ENCODE data around the gene SKAP2. TPM values are rescaled to one million over a fixed set of nuclear protein-coding genes. Genes with fewer than 3 reads are reported as not detected.

SKAP2 gene
- total and polyA plus RNA-seq, 7 donors, result 13.0 to 34.2 (median 19.3) TPM

DNA sequence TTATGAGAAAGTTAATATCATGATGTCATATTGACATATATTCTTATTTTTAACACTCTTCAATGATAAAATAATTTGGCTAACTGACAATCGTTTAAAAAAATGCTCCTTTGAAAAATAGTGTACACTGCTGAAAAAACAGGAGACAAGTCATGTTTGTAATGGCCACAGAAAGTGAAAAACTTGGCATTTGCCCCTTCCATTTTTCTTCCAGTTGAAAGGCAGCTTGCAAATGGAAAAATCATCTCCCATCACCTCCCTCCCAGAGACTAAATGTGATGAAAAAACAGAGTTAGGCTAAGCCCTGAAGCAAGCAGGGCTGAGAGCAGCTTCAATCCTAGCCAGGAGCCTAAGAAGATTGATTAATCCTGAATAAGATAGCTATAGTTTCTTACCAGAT, 160.4 kb downstream of the SKAP2 start:
- Histone ChIP-seq H3K27me3 (no peaks in the 10 kb centered on the region), H3K4me1 (peaks cover 0 to 25% (median 24%) of the 10 kb centered on the region in 4 donors), H3K27ac (peak overlapping the region in 1 of 4 donors; percentile 25), H3K36me3 (no peaks in the 10 kb centered on the region), H3K9me3 (no peaks in the 10 kb centered on the region), H3K4me3 (no peak overlapping the region)
- TF ChIP-seq CTCF (IDR thresholded peaks at IDR 0.05) (no peak), POLR2A (IDR thresholded peaks at IDR 0.05) (no peak), POLR2AphosphoS5 (IDR thresholded peaks at IDR 0.05) (no peak), EP300 (IDR thresholded peaks at IDR 0.05) (no peak)
- 85 to 94% methylated on average over 1 of the region's 1 CpG for WGBS, 2 donors
- intact Hi-C loops (cut with DNase I), result no loop called here
- DNase-seq, result no peak

- Histone ChIP-seq H3K36me3 (no peaks in the 10 kb centered on the region), H3K4me3 (no peak overlapping the region), H3K9me3 (no peaks in the 10 kb centered on the region), H3K27me3 (no peaks in the 10 kb centered on the region), H3K4me1 (peaks cover 0 to 20% (median 19%) of the 10 kb centered on the region in 4 donors), H3K27ac (no peak overlapping the region)
- intact Hi-C loops (cut with DNase I), result no loop called here
- no peak for TF ChIP-seq EP300 (IDR thresholded peaks at IDR 0.05)
- TF ChIP-seq POLR2AphosphoS5 (IDR thresholded peaks at IDR 0.05), result no peak
- TF ChIP-seq CTCF (IDR thresholded peaks at IDR 0.05), result no peak
- no peak for TF ChIP-seq POLR2A (IDR thresholded peaks at IDR 0.05)
- DNase-seq, result no peak
Observed at GRCh38 chr7:26700893-26701292, 163.5 kb downstream of the SKAP2 start.

DNA sequence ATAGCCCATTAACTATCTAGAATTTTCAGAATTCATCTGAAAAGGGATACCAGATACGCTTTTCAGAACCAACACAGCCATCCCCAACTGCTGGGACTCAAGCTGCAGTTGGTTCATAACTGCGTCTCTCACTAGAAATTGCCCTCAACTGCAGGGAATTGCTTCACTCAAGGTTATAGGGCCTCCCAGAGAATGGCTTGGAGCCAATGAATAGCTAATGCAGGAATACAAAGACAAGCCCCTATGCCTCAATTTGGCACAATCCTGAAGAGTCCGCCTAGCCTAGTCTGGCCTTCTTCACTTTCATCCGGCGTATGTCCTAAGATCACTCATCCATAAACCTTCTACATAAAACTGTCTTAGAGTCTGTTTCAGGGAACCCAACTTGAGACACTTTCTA, 164.0 kb downstream of the SKAP2 start:
- no peaks in the 10 kb centered on the region for H3K9me3 ChIP-seq
- intact Hi-C loops (cut with DNase I), result no loop called here
- WGBS, 2 donors, result 35 to 81% methylated on average over 5 of the region's 5 CpGs
- H3K27me3 ChIP-seq, result no peaks in the 10 kb centered on the region
- no peak overlapping the region for H3K27ac ChIP-seq
- no peak for DNase-seq
- no peak overlapping the region for H3K4me3 ChIP-seq
- peaks cover 0 to 15% (median 13%) of the 10 kb centered on the region in 4 donors for H3K4me1 ChIP-seq
- H3K36me3 ChIP-seq, result no peaks in the 10 kb centered on the region
- TF ChIP-seq CTCF (IDR thresholded peaks at IDR 0.05), result no peak
- no peak for TF ChIP-seq POLR2AphosphoS5 (IDR thresholded peaks at IDR 0.05)
- no peak for TF ChIP-seq POLR2A (IDR thresholded peaks at IDR 0.05)
- TF ChIP-seq EP300 (IDR thresholded peaks at IDR 0.05), result no peak

GRCh38 chr7:26699766-26700165, 164.6 kb downstream of the SKAP2 start:
- WGBS, 2 donors, result 23 to 71% methylated on average over 1 of the region's 1 CpG
- no peak overlapping the region for H3K4me3 ChIP-seq
- no peak overlapping the region for H3K27ac ChIP-seq
- no peaks in the 10 kb centered on the region for H3K36me3 ChIP-seq
- TF ChIP-seq POLR2AphosphoS5 (IDR thresholded peaks at IDR 0.05), result no peak
- TF ChIP-seq POLR2A (IDR thresholded peaks at IDR 0.05), result no peak
- no peak for TF ChIP-seq CTCF (IDR thresholded peaks at IDR 0.05)
- no peak for TF ChIP-seq EP300 (IDR thresholded peaks at IDR 0.05)
- intact Hi-C loops (cut with DNase I), result no loop called here
- H3K9me3 ChIP-seq, result no peaks in the 10 kb centered on the region
- no peak for DNase-seq
- peaks cover 0 to 9% (median 7%) of the 10 kb centered on the region in 4 donors for H3K4me1 ChIP-seq
- H3K27me3 ChIP-seq, result no peaks in the 10 kb centered on the region

DNA sequence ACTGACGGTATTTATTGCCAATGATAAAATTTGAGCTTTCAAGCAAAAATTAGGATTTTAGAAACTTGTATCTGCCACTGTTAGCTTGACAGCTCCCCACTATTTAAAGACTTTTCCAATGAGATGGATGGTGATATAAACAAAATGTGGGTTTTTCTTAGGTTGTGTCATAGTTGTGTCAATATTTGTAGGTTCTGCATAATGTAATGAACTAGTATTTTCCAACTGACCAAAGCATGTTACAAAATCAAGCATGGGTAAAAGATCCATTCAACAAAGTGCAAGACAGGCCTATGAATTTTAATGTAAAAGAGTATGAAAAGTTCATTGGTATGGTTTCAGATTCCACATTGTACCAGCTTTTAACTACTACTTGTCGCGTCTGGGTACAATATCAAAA, 165.6 kb downstream of the SKAP2 start:
- no peak overlapping the region for H3K27ac ChIP-seq
- WGBS, 2 donors, result 53 to 80% methylated on average over 3 of the region's 3 CpGs
- DNase-seq, result no peak
- H3K4me1 ChIP-seq, result no peaks in the 10 kb centered on the region
- H3K27me3 ChIP-seq, result no peaks in the 10 kb centered on the region
- H3K4me3 ChIP-seq, result no peak overlapping the region
- intact Hi-C loops (cut with DNase I), result no loop called here
- no peaks in the 10 kb centered on the region for H3K36me3 ChIP-seq
- no peaks in the 10 kb centered on the region for H3K9me3 ChIP-seq
- TF ChIP-seq CTCF (IDR thresholded peaks at IDR 0.05) (no peak), POLR2A (IDR thresholded peaks at IDR 0.05) (no peak), POLR2AphosphoS5 (IDR thresholded peaks at IDR 0.05) (no peak), EP300 (IDR thresholded peaks at IDR 0.05) (no peak)
